SK-N-SH (cell line): ENCODE results near the gene LGR6. TPM values are rescaled to one million over a fixed set of nuclear protein-coding genes. Genes with fewer than 3 reads are reported as not detected.
A peak's percentile ranks its signal among the peaks of the same experiment; 100 is the strongest.

Experiments
- CTCF ChIA-PET: fragments of 300-600, 350-600 bp; formaldehyde crosslinking; extraction: SDS; loops from one replicate; lab custom pipeline; 2021; lab: Yijun Ruan, JAX
- POLR2A ChIA-PET: fragments of 350-600 bp; sonication (Branson Sonifier 250); formaldehyde crosslinking; extraction: SDS; loops from one replicate; lab custom pipeline; 2020; ENCODE audit warnings: antibody characterized with exemption, inconsistent platforms; lab: Yijun Ruan, JAX
- DNase-seq: peaks from one replicate; pipeline ENCODE4 v3.0.0; 2012
- H2AFZ ChIP-seq: fragments of 200-600 bp; sonication (generic); 2 replicates; pipeline ENCODE4 v1.8.1; 2016; ENCODE audit warnings: antibody characterized with exemption, mild to moderate bottlenecking, low read depth
- H3F3A ChIP-seq: fragments of 200-600 bp; sonication (generic); replicated peaks from 2 replicates; pipeline ENCODE3; 2016; ENCODE audit warnings: antibody characterized with exemption, mild to moderate bottlenecking; ENCODE audit not compliant: insufficient read depth
- H3K27ac ChIP-seq, 2 experiments: fragments of 200-500 bp in 1 of 2; fragments of 200-600 bp in 1 of 2; sonication (Bioruptor generic) in 1 of 2; sonication (generic), shearing (Covaris generic) in 1 of 2; 2 replicates each; pipeline versions ENCODE4 v1.5.1 to v1.6.1; 2014 to 2016; ENCODE audit warnings: low read depth in 2 of 2, inconsistent platforms in 1 of 2, low read length in 1 of 2, mild to moderate bottlenecking in 1 of 2, mixed read lengths in 1 of 2
- H3K27me3 ChIP-seq: fragments of 200-600 bp; sonication (generic), shearing (Covaris generic); 2 replicates; pipeline ENCODE4 v1.6.1; 2016; ENCODE audit warnings: mixed run types; ENCODE audit not compliant: insufficient read depth
- H3K36me3 ChIP-seq, 2 experiments: fragments of 200-500 bp in 1 of 2; fragments of 200-600 bp in 1 of 2; sonication (Bioruptor generic) in 1 of 2; sonication (generic) in 1 of 2; replicated peaks in 1 of 2; 2 replicates each; pipeline versions ENCODE3 to v1.5.1; 2014 to 2016; ENCODE audit warnings: low read length in 1 of 2, mild to moderate bottlenecking in 1 of 2; ENCODE audit not compliant: insufficient read depth in 2 of 2, control insufficient read depth in 1 of 2
- H3K4me1 ChIP-seq, 2 experiments: fragments of 200-500 bp in 1 of 2; fragments of 200-600 bp in 1 of 2; sonication (Bioruptor generic) in 1 of 2; sonication (generic), shearing (Covaris generic) in 1 of 2; 2 replicates each; pipeline versions ENCODE4 v1.5.1 to v1.6.1; 2014 to 2016; ENCODE audit warnings: low read depth in 1 of 2, low read length in 1 of 2, mixed run types in 1 of 2; ENCODE audit not compliant: insufficient read depth in 2 of 2, control insufficient read depth in 1 of 2
- H3K4me2 ChIP-seq: fragments of 200-600 bp; sonication (generic), shearing (Covaris generic); 2 replicates; pipeline ENCODE4 v1.6.1; 2017; ENCODE audit warnings: mixed run types
- H3K4me3 ChIP-seq, 2 experiments: fragments of 200-500 bp in 1 of 2; fragments of 200-600 bp in 1 of 2; sonication (Bioruptor generic) in 1 of 2; sonication (generic), shearing (Covaris generic) in 1 of 2; 2 replicates each; pipeline versions ENCODE4 v1.5.1 to v1.8.1; 2014 to 2016; ENCODE audit warnings: low read depth in 2 of 2, inconsistent platforms in 1 of 2, low read length in 1 of 2, mild to moderate bottlenecking in 1 of 2, mixed read lengths in 1 of 2, moderate library complexity in 1 of 2
- H3K79me2 ChIP-seq: fragments of 200-600 bp; sonication (generic); 2 replicates; pipeline ENCODE4 v1.8.1; 2017; ENCODE audit warnings: mild to moderate bottlenecking; ENCODE audit not compliant: insufficient read depth
- H3K9ac ChIP-seq: fragments of 200-600 bp; sonication (generic); 2 replicates; pipeline ENCODE4 v1.6.1; 2017; ENCODE audit warnings: mixed run types
- H3K9me2 ChIP-seq: fragments of 200-600 bp; sonication (generic); 2 replicates; pipeline ENCODE4 v1.6.1; 2017; ENCODE audit warnings: mixed run types
- H3K9me3 ChIP-seq: fragments of 200-600 bp; sonication (generic); 2 replicates; pipeline ENCODE4 v1.6.1; 2017; ENCODE audit warnings: mixed run types, mild to moderate bottlenecking, moderate library complexity
- H4K20me1 ChIP-seq: fragments of 200-600 bp; sonication (generic); 2 replicates; pipeline ENCODE4 v1.6.1; 2017; ENCODE audit warnings: mild to moderate bottlenecking, mixed run types; ENCODE audit not compliant: insufficient read depth
- CHD2 ChIP-seq: fragments of 150-350 bp; IDR thresholded peaks from 2 replicates; pipeline ENCODE4 v1.6.1; 2018; ENCODE audit warnings: low read length; ENCODE audit not compliant: partially characterized antibody
- EP300 ChIP-seq, 2 experiments: IDR thresholded peaks; 2 replicates each; pipeline versions ENCODE4 v1.4.0 to v1.6.1; 2012; ENCODE audit warnings: borderline replicate concordance in 1 of 2, low read depth in 1 of 2, low read length in 1 of 2
- EZH2phosphoT487 ChIP-seq: fragments of 200-600 bp; sonication (generic); IDR thresholded peaks from 2 replicates; pipeline ENCODE4 v1.6.1; 2017; ENCODE audit warnings: low read depth, mixed run types, mild to moderate bottlenecking, antibody characterized with exemption, moderate library complexity, borderline replicate concordance
- FOSL2 ChIP-seq: IDR thresholded peaks from 2 replicates; pipeline ENCODE4 v1.4.0; 2012; ENCODE audit warnings: low read depth, mild to moderate bottlenecking, moderate library complexity, borderline replicate concordance
- MEF2A ChIP-seq: IDR thresholded peaks from 2 replicates; pipeline ENCODE4 v1.4.0; 2012; ENCODE audit warnings: low read depth, borderline replicate concordance
- MXI1 ChIP-seq: IDR thresholded peaks from 2 replicates; pipeline ENCODE4 v1.6.1; 2012; ENCODE audit warnings: mild to moderate bottlenecking, low read depth, low read length, improper control_type of control experiment
- NRF1 ChIP-seq: IDR thresholded peaks from 2 replicates; pipeline ENCODE4 v1.6.1; 2012; ENCODE audit warnings: low read depth, mild to moderate bottlenecking, low read length
- RAD21 ChIP-seq: IDR thresholded peaks from 2 replicates; pipeline ENCODE4 v1.6.1; 2012; ENCODE audit warnings: mild to moderate bottlenecking, low read length
- RCOR1 ChIP-seq: fragments of 150-350 bp; IDR thresholded peaks from 2 replicates; pipeline ENCODE4 v1.6.1; 2017; ENCODE audit warnings: antibody characterized with exemption, low read length
- RFX5 ChIP-seq: IDR thresholded peaks from 2 replicates; pipeline ENCODE4 v1.6.1; 2012; ENCODE audit warnings: mild to moderate bottlenecking, improper control_type of control experiment, low read length
- SIN3A ChIP-seq: IDR thresholded peaks from 2 replicates; pipeline ENCODE4 v1.6.1; 2012; ENCODE audit warnings: low read depth, mild to moderate bottlenecking, low read length, moderate library complexity, borderline replicate concordance
- TAF1 ChIP-seq: IDR thresholded peaks from 2 replicates; pipeline ENCODE4 v1.6.1; 2012; ENCODE audit warnings: low read depth, mild to moderate bottlenecking, low read length, moderate library complexity, borderline replicate concordance
- TEAD4 ChIP-seq: IDR thresholded peaks from 2 replicates; pipeline ENCODE4 v1.4.0; 2012; ENCODE audit warnings: mild to moderate bottlenecking, borderline replicate concordance; ENCODE audit not compliant: insufficient read depth
- WGBS: methylation state at CpG from one replicate; pipeline ENCODE4 v1.1.6; 2017; ENCODE audit warnings: low lambda C conversion rate; 5-methylcytosine and 5-hydroxymethylcytosine counted together
- polyA plus RNA-seq, 3 experiments: library from polyadenylated mRNA; depleted of rRNA; stranded (reverse); fragments of >200 nt; gene quantifications; 2 replicates each; pipeline ENCODE4 v1.2.3, GENCODE V29; 2012
- TF ChIP-seq, protein P1 (sequence below): fragments of 200-600 bp; sonication (generic); IDR thresholded peaks from 2 replicates; pipeline ENCODE4 v1.6.1; 2017; ENCODE audit warnings: antibody characterized with exemption, mild to moderate bottlenecking, moderate library complexity
- TF ChIP-seq, protein P2 (sequence below): IDR thresholded peaks from 2 replicates; pipeline ENCODE4 v1.4.0; 2012; ENCODE audit warnings: low read depth, borderline replicate concordance
- TF ChIP-seq, protein P3 (sequence below): fragments of 150-350 bp; IDR thresholded peaks from 2 replicates; pipeline ENCODE4 v1.6.1; 2016; ENCODE audit warnings: mild to moderate bottlenecking, low read depth, low read length
- TF ChIP-seq, protein P4 (sequence below): IDR thresholded peaks from 2 replicates; pipeline ENCODE4 v1.6.1; 2012; ENCODE audit warnings: mild to moderate bottlenecking, low read depth, low read length, moderate library complexity

Gene LGR6
- polyA plus RNA-seq, 1 of the 3 experiments (the other 2 are of a cell fraction): 0.03 TPM

DNA sequence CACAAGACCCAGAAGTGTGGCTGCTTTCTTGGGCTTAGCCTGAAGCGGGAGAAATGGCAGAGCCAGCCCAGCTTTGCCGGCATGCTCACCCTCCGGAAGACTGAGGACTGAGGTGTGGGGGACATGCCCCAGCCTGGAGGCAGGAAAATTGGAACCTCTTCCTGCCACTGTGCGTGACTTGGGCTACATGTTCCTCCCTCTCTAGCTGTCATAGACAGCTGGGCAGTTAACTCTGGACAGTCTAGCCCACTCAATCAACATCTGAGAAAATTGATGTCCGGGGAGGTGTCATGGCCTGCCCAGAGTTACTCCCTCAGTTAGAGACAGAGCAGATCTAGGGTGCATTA, 88.4 kb downstream of the LGR6 start:
- Histone ChIP-seq H3K27ac (no peak overlapping the region), H3K4me3 (no peak overlapping the region), H2AFZ (no peak overlapping the region), H3F3A (peaks cover 15% of the 10 kb centered on the region), H3K4me2 (peak overlapping the region; percentile 62; the same call in 1 of the 2 replicates), H3K9ac (no peak overlapping the region), H3K27me3 (no peaks in the 10 kb centered on the region), H4K20me1 (no peaks in the 10 kb centered on the region), H3K4me1 (peaks cover 36 to 44% of the 10 kb centered on the region in 2 experiments), H3K79me2 (no peaks in the 10 kb centered on the region), H3K36me3 (no peaks in the 10 kb centered on the region), H3K9me2 (no peaks in the 10 kb centered on the region), H3K9me3 (no peaks in the 10 kb centered on the region)
- DNase-seq: no peak
- no peak for TF ChIP-seq RAD21
- TF ChIP-seq, protein P1, sequence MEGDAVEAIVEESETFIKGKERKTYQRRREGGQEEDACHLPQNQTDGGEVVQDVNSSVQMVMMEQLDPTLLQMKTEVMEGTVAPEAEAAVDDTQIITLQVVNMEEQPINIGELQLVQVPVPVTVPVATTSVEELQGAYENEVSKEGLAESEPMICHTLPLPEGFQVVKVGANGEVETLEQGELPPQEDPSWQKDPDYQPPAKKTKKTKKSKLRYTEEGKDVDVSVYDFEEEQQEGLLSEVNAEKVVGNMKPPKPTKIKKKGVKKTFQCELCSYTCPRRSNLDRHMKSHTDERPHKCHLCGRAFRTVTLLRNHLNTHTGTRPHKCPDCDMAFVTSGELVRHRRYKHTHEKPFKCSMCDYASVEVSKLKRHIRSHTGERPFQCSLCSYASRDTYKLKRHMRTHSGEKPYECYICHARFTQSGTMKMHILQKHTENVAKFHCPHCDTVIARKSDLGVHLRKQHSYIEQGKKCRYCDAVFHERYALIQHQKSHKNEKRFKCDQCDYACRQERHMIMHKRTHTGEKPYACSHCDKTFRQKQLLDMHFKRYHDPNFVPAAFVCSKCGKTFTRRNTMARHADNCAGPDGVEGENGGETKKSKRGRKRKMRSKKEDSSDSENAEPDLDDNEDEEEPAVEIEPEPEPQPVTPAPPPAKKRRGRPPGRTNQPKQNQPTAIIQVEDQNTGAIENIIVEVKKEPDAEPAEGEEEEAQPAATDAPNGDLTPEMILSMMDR: no peak
- TF ChIP-seq, protein P2, sequence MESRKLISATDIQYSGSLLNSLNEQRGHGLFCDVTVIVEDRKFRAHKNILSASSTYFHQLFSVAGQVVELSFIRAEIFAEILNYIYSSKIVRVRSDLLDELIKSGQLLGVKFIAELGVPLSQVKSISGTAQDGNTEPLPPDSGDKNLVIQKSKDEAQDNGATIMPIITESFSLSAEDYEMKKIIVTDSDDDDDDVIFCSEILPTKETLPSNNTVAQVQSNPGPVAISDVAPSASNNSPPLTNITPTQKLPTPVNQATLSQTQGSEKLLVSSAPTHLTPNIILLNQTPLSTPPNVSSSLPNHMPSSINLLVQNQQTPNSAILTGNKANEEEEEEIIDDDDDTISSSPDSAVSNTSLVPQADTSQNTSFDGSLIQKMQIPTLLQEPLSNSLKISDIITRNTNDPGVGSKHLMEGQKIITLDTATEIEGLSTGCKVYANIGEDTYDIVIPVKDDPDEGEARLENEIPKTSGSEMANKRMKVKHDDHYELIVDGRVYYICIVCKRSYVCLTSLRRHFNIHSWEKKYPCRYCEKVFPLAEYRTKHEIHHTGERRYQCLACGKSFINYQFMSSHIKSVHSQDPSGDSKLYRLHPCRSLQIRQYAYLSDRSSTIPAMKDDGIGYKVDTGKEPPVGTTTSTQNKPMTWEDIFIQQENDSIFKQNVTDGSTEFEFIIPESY: no peak
- TF ChIP-seq RFX5: no peak
- TF ChIP-seq EP300 (IDR thresholded peaks at IDR 0.05; ENCODE audit: borderline replicate concordance in 1 of 2, low read depth in 1 of 2, low read length in 1 of 2): no peak
- TF ChIP-seq MXI1: no peak
- no peak for TF ChIP-seq TEAD4
- no peak for TF ChIP-seq EZH2phosphoT487
- TF ChIP-seq NRF1: no peak
- no peak for TF ChIP-seq RCOR1
- POLR2A ChIA-PET: interaction anchor here (0.6 to 1.3 kb wide), 2 partner anchors 15 to 21 kb away, joined by 3 to 4 read pairs; no protein-coding TSS in a partner anchor
- CTCF ChIA-PET: interaction anchor here (0.8 to 4.2 kb wide), 7 partner anchors 8 to 93 kb away, joined by 3 to 20 read pairs (median 5); partner anchors contain the start of gene LGR6
- 89% methylated on average over 5 of the region's 5 CpGs for WGBS

DNA sequence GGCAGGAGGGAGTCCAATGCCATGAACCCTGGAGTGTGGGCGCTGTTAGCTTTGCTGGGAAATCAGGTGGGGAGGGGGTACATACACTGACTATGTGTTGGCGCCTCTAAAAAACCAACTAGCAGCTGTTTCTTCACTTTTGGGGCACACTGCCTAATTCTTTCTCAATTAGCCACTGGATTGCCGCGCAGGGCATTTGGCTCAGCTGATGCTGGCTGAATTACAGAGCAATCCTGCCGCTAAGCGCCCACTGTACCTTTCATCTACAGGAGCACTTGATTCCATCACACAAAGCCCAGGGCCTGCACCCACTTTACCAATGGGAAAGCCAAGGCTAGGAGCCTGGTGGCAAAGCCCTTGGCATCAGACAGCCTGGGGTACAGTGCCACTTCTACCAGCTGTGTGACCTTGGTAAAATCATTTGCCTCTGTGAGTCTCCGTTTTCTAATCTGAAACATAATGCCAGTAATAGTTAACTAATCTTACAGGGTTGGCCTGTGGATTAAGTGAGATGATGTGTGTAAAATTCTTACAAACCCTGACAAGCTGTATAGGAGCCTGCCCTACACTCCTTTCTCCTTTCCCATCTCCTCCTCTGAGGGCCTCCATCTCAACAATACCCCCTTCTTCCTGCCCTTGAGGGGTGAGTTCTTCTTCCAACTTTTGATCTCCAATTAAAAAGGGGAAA, 89.1 kb downstream of the LGR6 start:
- H3K4me1 ChIP-seq: peaks cover 36 to 44% of the 10 kb centered on the region in 2 experiments
- H3F3A ChIP-seq: peaks cover 15% of the 10 kb centered on the region
- no peaks in the 10 kb centered on the region for H4K20me1 ChIP-seq
- no peak overlapping the region for H3K9ac ChIP-seq
- no peaks in the 10 kb centered on the region for H3K27me3 ChIP-seq
- H3K9me3 ChIP-seq: no peaks in the 10 kb centered on the region
- H3K4me3 ChIP-seq: no peak overlapping the region
- 94% methylated on average over 7 of the region's 7 CpGs for WGBS
- no peak overlapping the region for H2AFZ ChIP-seq
- ChIA-PET CTCF (interaction anchor here (1.0 to 4.2 kb wide), 8 partner anchors 9 to 437 kb away, joined by 3 to 20 read pairs (median 4); partner anchors contain the start of gene LGR6), POLR2A (interaction anchor here (0.6 to 1.3 kb wide), 2 partner anchors 14 to 20 kb away, joined by 3 to 4 read pairs; no protein-coding TSS in a partner anchor)
- no peaks in the 10 kb centered on the region for H3K36me3 ChIP-seq
- DNase-seq: no peak
- H3K27ac ChIP-seq: peak overlapping the region in 1 of 2 experiments; percentile 36; a peak in 2 of 4 replicates
- H3K79me2 ChIP-seq: no peaks in the 10 kb centered on the region
- no peaks in the 10 kb centered on the region for H3K9me2 ChIP-seq
- peak overlapping the region; percentile 62; the same call in 1 of the 2 replicates for H3K4me2 ChIP-seq
- TF ChIP-seq MEF2A (no peak), TAF1 (no peak), CHD2 (no peak), FOSL2 (no peak), EP300 (IDR thresholded peaks at IDR 0.05; ENCODE audit: borderline replicate concordance in 1 of 2, low read depth in 1 of 2, low read length in 1 of 2) (no peak), SIN3A (no peak)
- TF ChIP-seq, protein P3, sequence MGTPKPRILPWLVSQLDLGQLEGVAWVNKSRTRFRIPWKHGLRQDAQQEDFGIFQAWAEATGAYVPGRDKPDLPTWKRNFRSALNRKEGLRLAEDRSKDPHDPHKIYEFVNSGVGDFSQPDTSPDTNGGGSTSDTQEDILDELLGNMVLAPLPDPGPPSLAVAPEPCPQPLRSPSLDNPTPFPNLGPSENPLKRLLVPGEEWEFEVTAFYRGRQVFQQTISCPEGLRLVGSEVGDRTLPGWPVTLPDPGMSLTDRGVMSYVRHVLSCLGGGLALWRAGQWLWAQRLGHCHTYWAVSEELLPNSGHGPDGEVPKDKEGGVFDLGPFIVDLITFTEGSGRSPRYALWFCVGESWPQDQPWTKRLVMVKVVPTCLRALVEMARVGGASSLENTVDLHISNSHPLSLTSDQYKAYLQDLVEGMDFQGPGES: no peak
- TF ChIP-seq, protein P4, sequence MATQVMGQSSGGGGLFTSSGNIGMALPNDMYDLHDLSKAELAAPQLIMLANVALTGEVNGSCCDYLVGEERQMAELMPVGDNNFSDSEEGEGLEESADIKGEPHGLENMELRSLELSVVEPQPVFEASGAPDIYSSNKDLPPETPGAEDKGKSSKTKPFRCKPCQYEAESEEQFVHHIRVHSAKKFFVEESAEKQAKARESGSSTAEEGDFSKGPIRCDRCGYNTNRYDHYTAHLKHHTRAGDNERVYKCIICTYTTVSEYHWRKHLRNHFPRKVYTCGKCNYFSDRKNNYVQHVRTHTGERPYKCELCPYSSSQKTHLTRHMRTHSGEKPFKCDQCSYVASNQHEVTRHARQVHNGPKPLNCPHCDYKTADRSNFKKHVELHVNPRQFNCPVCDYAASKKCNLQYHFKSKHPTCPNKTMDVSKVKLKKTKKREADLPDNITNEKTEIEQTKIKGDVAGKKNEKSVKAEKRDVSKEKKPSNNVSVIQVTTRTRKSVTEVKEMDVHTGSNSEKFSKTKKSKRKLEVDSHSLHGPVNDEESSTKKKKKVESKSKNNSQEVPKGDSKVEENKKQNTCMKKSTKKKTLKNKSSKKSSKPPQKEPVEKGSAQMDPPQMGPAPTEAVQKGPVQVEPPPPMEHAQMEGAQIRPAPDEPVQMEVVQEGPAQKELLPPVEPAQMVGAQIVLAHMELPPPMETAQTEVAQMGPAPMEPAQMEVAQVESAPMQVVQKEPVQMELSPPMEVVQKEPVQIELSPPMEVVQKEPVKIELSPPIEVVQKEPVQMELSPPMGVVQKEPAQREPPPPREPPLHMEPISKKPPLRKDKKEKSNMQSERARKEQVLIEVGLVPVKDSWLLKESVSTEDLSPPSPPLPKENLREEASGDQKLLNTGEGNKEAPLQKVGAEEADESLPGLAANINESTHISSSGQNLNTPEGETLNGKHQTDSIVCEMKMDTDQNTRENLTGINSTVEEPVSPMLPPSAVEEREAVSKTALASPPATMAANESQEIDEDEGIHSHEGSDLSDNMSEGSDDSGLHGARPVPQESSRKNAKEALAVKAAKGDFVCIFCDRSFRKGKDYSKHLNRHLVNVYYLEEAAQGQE: no peak
